Activated CD4-positive, alpha-beta memory T cell treated with anti-CD3 and anti-CD28 coated beads for 36 hours (primary cell): ENCODE data around the gene ELAVL2. TPM values are rescaled to one million over a fixed set of nuclear protein-coding genes. Genes with fewer than 3 reads are reported as not detected.

Source experiments
- CTCF ChIA-PET: fragments of 350-600 bp; sonication (Branson Sonifier 250); formaldehyde crosslinking; loops from one replicate; lab custom pipeline; 2021; ENCODE audit warnings: antibody characterized with exemption, inconsistent platforms; lab: Charles Lee
- POLR2A ChIA-PET: fragments of 350-600 bp; sonication (Branson Sonifier 250); formaldehyde crosslinking; loops from one replicate; lab custom pipeline; 2021; ENCODE audit warnings: antibody characterized with exemption; lab: Charles Lee
- DNase-seq: peaks from one replicate; pipeline ENCODE4 v3.0.0-alpha.2; 2020
- H3K27ac Mint-ChIP-seq: one replicate; pipeline ENCODE4 v1.8.0; 2021; ENCODE audit warnings: mixed read lengths
- H3K27me3 Mint-ChIP-seq: one replicate; pipeline ENCODE4 v1.8.0; 2021; ENCODE audit warnings: mixed read lengths
- H3K36me3 Mint-ChIP-seq: one replicate; pipeline ENCODE4 v1.8.0; 2021; ENCODE audit warnings: mixed read lengths
- H3K4me1 Mint-ChIP-seq: one replicate; pipeline ENCODE4 v1.8.0; 2021; ENCODE audit warnings: low read depth, mixed read lengths
- H3K4me3 Mint-ChIP-seq: one replicate; pipeline ENCODE4 v1.8.0; 2021; ENCODE audit warnings: mild to moderate bottlenecking, mixed read lengths
- H3K9me3 Mint-ChIP-seq: one replicate; pipeline ENCODE4 v1.8.0; 2021; ENCODE audit warnings: mixed read lengths
- intact Hi-C: fragments of 100-400 bp; cut with micrococcal nuclease; formaldehyde crosslinking; loops from one replicate; pipeline ENCODE4 v1.15.1; 2023
- total RNA-seq, 2 experiments: library from RNA; stranded (reverse); gene quantifications; one replicate each; pipeline ENCODE4 v1.2.3, GENCODE V29; 2021

The ELAVL2 gene
- total RNA-seq, 2 experiments from 2014 or later: not detected

DNA sequence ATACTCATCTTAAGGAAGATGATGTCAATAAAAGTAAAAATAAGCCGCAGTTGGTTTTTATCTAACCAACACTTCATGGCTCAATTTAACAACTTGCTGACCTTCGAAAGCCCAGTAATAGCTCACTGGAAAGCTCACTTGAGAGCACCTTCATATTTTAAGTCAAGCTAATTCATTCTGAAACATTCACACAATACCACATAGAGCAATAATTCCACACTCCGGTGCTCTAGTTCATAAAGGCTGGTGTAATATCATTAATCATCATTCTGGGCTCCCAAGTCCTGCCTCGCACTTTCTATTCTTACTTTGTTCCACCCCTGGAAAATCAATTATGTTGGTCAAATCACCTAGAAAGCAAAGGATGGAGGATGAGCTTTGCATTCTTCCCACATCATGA, 74.4 kb downstream of the ELAVL2 start:
- no peaks in the 10 kb centered on the region for H3K36me3 Mint-ChIP-seq
- no peaks in the 10 kb centered on the region for H3K27me3 Mint-ChIP-seq
- ChIA-PET CTCF (no interaction called here), POLR2A (no interaction called here)
- intact Hi-C loops: no loop called here
- H3K9me3 Mint-ChIP-seq: peaks cover 18% of the 10 kb centered on the region
- no peaks in the 10 kb centered on the region for H3K4me1 Mint-ChIP-seq
- no peak overlapping the region for H3K27ac Mint-ChIP-seq
- no peak for DNase-seq
- no peak overlapping the region for H3K4me3 Mint-ChIP-seq

DNA sequence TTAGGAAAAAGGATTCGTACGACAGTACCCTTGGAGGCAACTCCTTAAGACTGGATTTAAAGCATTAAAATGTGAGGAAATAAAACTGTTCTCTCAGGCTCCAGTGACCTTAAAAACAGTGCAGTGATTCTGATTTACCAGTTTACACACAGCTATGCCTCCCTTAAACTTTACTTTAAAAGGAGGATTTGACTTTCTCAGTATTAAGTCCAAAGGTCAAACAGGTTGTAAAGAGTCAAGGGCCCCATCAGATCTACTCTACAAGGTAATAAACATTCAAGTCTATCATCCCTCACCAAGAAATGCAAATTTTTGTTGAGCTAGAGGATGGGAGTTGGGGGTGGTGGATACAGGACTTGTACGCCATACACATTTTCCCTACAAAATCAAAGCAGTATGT, 75.2 kb downstream of the ELAVL2 start:
- intact Hi-C loops: no loop called here
- no peaks in the 10 kb centered on the region for H3K27me3 Mint-ChIP-seq
- H3K4me3 Mint-ChIP-seq: no peak overlapping the region
- H3K4me1 Mint-ChIP-seq: no peaks in the 10 kb centered on the region
- H3K27ac Mint-ChIP-seq: no peak overlapping the region
- H3K36me3 Mint-ChIP-seq: no peaks in the 10 kb centered on the region
- H3K9me3 Mint-ChIP-seq: peaks cover 16% of the 10 kb centered on the region
- ChIA-PET CTCF (no interaction called here), POLR2A (no interaction called here)
- no peak for DNase-seq

DNA sequence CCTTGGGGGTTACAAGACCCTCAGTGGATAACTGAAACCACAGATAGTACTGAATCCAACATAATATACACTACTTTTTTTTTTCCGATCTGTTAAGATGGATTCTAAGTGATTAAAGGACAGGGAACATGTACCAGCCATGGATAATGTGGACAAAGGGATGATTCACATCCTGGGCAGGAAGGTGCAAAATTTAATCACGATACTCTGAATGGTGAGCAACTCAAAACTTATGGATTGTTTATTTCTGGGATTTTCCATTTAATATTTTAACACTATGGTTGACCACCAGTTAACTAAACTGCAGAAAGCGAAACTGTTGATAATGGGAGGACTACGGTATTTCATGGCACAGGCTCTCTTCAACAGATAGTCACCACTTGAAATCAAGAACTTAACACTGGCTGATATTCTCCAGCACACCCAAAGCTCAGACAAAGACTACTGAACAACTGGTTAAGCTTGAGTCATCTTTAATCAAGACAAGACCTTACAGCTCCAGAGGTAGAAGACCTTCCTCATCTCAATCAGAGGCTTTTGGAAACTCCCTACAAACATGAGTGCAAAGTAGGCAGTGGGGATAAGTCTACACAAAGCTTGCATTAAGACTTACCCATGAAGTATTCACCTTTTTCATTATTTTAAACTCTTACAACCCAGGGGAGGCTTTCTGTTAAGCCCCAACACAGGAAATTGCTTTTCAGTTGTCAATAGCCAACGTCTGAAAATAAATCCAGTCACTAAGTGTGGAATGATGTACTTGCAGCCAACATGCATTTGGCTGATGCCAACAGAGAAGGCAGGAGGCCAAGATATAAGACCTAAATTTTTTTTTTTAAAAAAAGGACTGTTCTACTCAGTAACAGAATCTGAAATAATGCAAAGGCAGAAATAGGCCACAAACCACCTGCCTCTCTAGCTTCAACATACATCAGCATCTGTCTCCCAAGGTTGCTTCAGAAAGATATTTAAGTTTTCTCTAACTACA, 78.7 kb downstream of the ELAVL2 start:
- DNase-seq: no peak
- Mint-ChIP-seq H3K4me3 (no peak overlapping the region), H3K9me3 (peaks cover 11% of the 10 kb centered on the region), H3K4me1 (no peaks in the 10 kb centered on the region), H3K27ac (no peak overlapping the region), H3K36me3 (no peaks in the 10 kb centered on the region), H3K27me3 (no peaks in the 10 kb centered on the region)
- intact Hi-C loops: no loop called here
- POLR2A ChIA-PET: no interaction called here
- CTCF ChIA-PET: no interaction called here

DNA sequence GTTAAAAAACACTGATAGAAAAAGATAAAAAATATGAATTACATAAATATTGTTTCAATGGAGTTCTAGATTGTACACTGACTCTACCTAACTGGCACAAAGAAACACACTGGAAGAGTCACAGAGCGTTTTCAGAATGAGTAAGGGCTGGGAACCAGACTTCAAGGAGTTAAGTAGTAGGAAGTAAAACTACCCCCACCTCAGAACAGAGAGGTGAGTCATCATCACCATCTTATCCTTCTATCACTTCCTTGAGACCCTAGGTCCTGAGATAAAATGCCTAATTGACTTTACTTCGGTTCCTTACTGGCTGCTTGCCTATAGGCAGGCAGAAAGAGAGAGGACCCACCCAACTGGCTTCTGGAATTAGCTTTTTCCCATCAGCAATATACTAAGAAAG, 79.7 kb downstream of the ELAVL2 start:
- DNase-seq: no peak
- Mint-ChIP-seq H3K27me3 (no peaks in the 10 kb centered on the region), H3K9me3 (peaks cover 11% of the 10 kb centered on the region), H3K4me1 (no peaks in the 10 kb centered on the region), H3K36me3 (no peaks in the 10 kb centered on the region), H3K4me3 (no peak overlapping the region), H3K27ac (no peak overlapping the region)
- ChIA-PET CTCF (no interaction called here), POLR2A (no interaction called here)
- intact Hi-C loops: no loop called here

DNA sequence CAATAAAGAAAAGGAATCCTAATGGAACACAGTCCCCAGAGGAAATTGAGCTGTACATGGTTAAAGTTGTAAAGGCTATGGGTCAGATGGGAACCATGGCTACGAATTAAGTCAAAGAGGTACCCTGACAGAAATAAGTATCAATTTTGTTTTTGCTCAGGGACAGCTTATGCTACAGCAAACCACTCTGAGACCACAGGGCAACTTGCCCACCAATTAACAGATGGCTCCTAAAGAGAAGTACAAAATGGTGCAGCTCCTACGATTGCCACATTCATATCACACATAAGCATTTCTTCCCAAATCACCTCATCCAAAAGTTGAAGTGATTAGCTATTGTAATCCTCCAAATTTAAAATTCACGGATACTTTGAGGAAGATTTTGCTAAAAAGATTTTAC, 83.0 kb downstream of the ELAVL2 start:
- ChIA-PET CTCF (no interaction called here), POLR2A (no interaction called here)
- intact Hi-C loops: no loop called here
- Mint-ChIP-seq H3K27me3 (no peaks in the 10 kb centered on the region), H3K9me3 (peaks cover 9% of the 10 kb centered on the region), H3K4me1 (no peaks in the 10 kb centered on the region), H3K27ac (no peak overlapping the region), H3K4me3 (no peak overlapping the region), H3K36me3 (no peaks in the 10 kb centered on the region)
- DNase-seq: no peak

DNA sequence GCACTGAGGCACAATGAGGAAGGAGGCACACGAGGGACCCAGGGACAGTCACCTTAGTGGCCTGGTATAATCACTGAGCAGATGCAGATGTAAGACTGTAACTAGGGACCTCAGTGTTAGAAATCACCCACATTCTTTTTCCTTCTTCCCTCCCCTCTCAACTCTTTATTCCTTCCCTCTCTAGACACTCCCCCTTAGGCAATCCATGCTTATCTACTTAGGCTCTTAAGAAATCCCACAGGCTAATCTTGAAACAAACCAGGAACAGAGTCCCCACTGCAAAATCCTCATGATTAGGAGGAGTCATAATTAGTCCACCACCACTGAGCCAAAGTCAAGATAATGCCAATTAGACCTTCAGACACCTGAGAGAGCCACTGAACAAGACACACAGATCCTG, 84.7 kb downstream of the ELAVL2 start:
- Mint-ChIP-seq H3K4me1 (no peaks in the 10 kb centered on the region), H3K4me3 (no peak overlapping the region), H3K27me3 (no peaks in the 10 kb centered on the region), H3K36me3 (no peaks in the 10 kb centered on the region), H3K9me3 (peaks cover 2% of the 10 kb centered on the region), H3K27ac (no peak overlapping the region)
- intact Hi-C loops: no loop called here
- POLR2A ChIA-PET: no interaction called here
- DNase-seq: no peak
- CTCF ChIA-PET: no interaction called here

DNA sequence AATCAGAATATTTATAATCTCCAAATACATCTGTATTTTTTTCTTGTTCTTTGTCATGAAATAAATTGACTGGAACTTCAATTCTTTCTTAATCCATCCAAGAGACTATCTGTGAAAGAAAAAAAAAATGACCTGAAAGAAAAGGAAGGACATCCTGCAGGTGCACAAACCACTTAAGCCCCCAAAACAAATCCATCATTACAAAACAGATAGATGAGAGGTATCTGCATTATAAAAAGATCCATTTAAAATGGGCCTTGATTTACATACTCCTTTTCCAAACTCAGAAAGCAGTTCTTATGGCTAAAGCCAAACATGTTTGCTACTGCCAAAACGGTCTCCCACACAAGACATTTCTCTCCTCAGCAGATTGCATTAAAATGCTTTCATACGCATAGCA, 85.5 kb downstream of the ELAVL2 start:
- CTCF ChIA-PET: no interaction called here
- no peaks in the 10 kb centered on the region for H3K36me3 Mint-ChIP-seq

DNA sequence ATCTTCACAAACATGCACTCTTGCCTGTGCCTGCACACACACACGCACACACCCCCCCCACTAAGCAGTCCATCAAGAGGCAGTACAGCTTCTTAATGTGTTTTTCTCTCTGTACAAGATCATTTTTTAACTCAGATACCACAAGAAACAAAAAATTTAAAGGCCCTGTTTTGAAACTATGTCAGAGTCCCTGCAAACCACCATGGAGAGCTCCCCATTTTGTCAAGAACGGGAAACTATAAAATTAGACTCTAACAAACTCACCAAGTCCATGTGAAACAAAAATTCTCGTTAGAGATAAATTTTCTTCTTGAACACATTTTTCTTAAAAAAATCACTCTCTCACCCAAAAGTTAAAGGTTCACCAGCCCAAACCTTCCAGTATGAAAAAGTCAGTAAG, 86.3 kb downstream of the ELAVL2 start:
- POLR2A ChIA-PET: no interaction called here
- Mint-ChIP-seq H3K9me3 (no peaks in the 10 kb centered on the region), H3K27ac (no peak overlapping the region), H3K4me3 (no peak overlapping the region), H3K4me1 (no peaks in the 10 kb centered on the region), H3K36me3 (no peaks in the 10 kb centered on the region), H3K27me3 (no peaks in the 10 kb centered on the region)
- intact Hi-C loops: no loop called here
- DNase-seq: no peak
- CTCF ChIA-PET: no interaction called here

More for the DNA sequence above, 85.5 kb downstream of the ELAVL2 start:
- Mint-ChIP-seq H3K4me3 (no peak overlapping the region), H3K27ac (no peak overlapping the region), H3K27me3 (no peaks in the 10 kb centered on the region), H3K9me3 (no peaks in the 10 kb centered on the region), H3K4me1 (no peaks in the 10 kb centered on the region)
- POLR2A ChIA-PET: no interaction called here
- no peak for DNase-seq
- intact Hi-C loops: no loop called here

DNA sequence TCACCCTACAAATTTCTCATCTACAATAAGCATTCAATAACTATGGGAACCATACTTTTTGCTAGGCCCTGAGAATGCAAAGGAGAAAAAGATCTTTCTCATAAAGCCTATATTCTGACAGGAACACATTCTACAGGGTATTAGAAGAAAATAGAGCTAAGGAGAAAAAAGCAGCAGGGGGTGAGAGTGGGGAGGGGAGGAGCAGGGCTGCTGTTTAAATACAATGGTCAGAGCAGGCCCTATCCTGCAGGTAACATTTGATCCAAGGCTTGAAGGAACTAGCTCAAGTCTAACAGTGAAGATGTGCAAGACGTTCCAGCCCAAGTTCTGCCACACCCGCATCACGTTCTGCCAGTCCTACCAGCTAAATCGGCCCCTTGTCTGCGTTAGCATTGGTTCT, 89.7 kb downstream of the ELAVL2 start:
- POLR2A ChIA-PET: no interaction called here
- Mint-ChIP-seq H3K4me1 (no peaks in the 10 kb centered on the region), H3K36me3 (no peaks in the 10 kb centered on the region), H3K4me3 (no peak overlapping the region), H3K9me3 (peaks cover 3% of the 10 kb centered on the region), H3K27me3 (no peaks in the 10 kb centered on the region), H3K27ac (no peak overlapping the region)
- intact Hi-C loops: no loop called here
- CTCF ChIA-PET: no interaction called here
- no peak for DNase-seq

DNA sequence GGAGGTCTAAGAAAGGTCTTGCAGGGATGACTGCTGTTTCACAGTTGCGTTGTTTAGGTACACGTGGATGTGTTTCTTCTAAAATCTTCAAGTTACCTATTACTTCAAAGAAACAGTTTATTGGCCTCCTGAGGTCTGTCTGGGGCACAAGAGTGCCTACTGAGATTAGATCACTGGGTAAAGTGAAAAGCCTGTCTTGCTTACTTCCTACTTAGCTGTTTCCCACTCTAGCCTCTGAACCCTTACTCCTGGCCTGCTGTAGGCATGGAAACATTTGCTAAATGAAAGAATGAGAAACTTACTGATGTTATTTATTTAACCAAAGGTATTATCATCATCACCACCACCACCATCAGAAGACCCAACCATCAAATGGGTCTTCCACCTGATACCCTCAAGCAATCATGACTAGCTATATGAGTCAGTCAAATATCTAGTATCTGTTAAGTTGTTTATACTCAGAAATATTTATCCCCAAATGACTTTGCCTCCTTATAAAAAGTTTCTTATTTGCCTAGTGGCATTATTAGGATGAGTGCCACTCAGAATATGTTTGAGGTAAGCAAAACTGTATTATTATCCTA, 92.5 kb downstream of the ELAVL2 start:
- intact Hi-C loops: no loop called here
- CTCF ChIA-PET: no interaction called here
- H3K36me3 Mint-ChIP-seq: no peaks in the 10 kb centered on the region
- peaks cover 3% of the 10 kb centered on the region for H3K9me3 Mint-ChIP-seq
- POLR2A ChIA-PET: no interaction called here
- no peaks in the 10 kb centered on the region for H3K4me1 Mint-ChIP-seq
- H3K27me3 Mint-ChIP-seq: no peaks in the 10 kb centered on the region
- no peak overlapping the region for H3K4me3 Mint-ChIP-seq
- DNase-seq: no peak
- no peak overlapping the region for H3K27ac Mint-ChIP-seq

DNA sequence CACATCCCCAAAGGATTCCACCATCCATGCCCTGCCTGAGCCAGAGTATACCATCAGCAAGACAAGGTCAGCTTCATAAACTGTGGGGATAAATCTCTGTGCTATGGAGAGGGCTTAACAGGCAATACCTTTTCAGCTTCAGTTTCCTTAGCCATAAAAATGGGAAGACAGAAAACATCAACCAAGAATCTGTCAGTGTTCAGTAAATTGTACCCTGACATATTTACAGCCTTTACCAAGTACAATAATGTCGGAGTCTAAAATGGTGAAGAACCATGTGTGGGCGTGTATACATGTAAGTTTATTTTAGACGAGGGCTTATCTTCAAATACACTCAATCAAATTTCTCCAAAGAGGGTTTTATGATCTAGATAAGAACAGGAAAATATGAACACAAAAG, 94.7 kb downstream of the ELAVL2 start:
- CTCF ChIA-PET: no interaction called here
- Mint-ChIP-seq H3K4me1 (no peaks in the 10 kb centered on the region), H3K9me3 (peaks cover 3% of the 10 kb centered on the region), H3K27ac (no peak overlapping the region), H3K27me3 (no peaks in the 10 kb centered on the region), H3K36me3 (no peaks in the 10 kb centered on the region), H3K4me3 (no peak overlapping the region)
- POLR2A ChIA-PET: no interaction called here
- intact Hi-C loops: no loop called here
- DNase-seq: no peak

DNA sequence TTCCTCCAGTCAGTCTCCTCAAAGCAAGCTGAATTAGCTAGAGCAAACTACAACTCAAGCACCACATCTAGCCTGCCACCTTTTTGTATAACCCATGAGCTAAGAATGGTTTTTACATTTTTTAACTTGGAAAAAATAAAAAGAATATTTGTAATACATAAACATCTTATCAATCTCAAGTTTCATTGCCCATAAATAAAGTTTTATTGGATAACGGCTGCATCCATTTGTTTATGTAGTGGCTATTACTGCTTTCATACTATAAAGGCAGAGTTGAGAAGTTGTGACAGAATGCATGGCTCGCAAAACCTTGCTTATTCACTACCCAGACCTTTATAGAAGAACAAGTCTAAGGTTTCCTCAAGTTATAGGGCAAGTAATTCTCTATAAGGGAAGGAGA, 95.7 kb downstream of the ELAVL2 start:
- H3K4me3 Mint-ChIP-seq: no peak overlapping the region
- H3K9me3 Mint-ChIP-seq: peaks cover 3% of the 10 kb centered on the region
- DNase-seq: no peak
- intact Hi-C loops: no loop called here
- H3K36me3 Mint-ChIP-seq: no peaks in the 10 kb centered on the region
- no peaks in the 10 kb centered on the region for H3K4me1 Mint-ChIP-seq
- no peak overlapping the region for H3K27ac Mint-ChIP-seq
- POLR2A ChIA-PET: no interaction called here
- CTCF ChIA-PET: no interaction called here
- H3K27me3 Mint-ChIP-seq: no peaks in the 10 kb centered on the region

DNA sequence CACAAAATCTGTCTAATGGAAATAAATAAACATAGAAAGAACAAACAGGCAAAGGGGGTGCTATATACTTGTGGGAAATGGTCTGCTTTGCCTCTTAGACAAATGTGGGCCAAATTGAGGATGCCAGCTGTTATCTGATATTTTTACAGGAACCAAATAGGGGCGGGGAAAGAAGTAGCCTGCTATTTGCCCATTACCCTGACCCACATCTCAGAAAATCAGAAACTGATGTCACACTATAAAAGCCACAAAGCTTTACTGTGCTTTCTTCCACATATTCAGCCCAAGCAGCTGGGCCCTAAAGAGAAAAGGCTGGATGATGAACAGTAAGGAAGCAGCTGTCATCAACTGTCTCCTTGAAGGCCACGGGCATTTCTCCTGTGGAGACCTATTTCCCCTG, 97.3 kb downstream of the ELAVL2 start:
- H3K27me3 Mint-ChIP-seq: no peaks in the 10 kb centered on the region
- no peak overlapping the region for H3K4me3 Mint-ChIP-seq
- peaks cover 4% of the 10 kb centered on the region for H3K9me3 Mint-ChIP-seq
- ChIA-PET POLR2A (no interaction called here), CTCF (no interaction called here)
- no peaks in the 10 kb centered on the region for H3K4me1 Mint-ChIP-seq
- no peaks in the 10 kb centered on the region for H3K36me3 Mint-ChIP-seq
- DNase-seq: no peak
- intact Hi-C loops: no loop called here
- H3K27ac Mint-ChIP-seq: no peak overlapping the region
